Neural cell (in vitro differentiated cells): ENCODE data around the gene RBM20. TPM values are rescaled to one million over a fixed set of nuclear protein-coding genes. Genes with fewer than 3 reads are reported as not detected.

Source experiments
- H2AFZ ChIP-seq: fragments of 200-600, 300-800 bp; sonication (generic), shearing (Covaris generic); 2 replicates; pipeline ENCODE4 v1.6.0; 2014; ENCODE audit warnings: low read depth, mild to moderate bottlenecking, antibody characterized with exemption, low read length, moderate library complexity
- H3F3A ChIP-seq: fragments of 200-600 bp; shearing (Covaris generic); 2 replicates; pipeline ENCODE4 v1.6.1; 2016; ENCODE audit warnings: mild to moderate bottlenecking, moderate library complexity, mixed read lengths, antibody characterized with exemption, low read length; ENCODE audit not compliant: insufficient read depth, poor library complexity, severe bottlenecking
- H3K27ac ChIP-seq: fragments of 200-600, 300-800 bp; sonication (generic), shearing (Covaris generic); 2 replicates; pipeline ENCODE4 v1.5.1; 2014; ENCODE audit warnings: mild to moderate bottlenecking, low read length, moderate library complexity
- H3K27me3 ChIP-seq: fragments of 300-800, 200-600 bp; sonication (generic), shearing (Covaris generic); 2 replicates; pipeline ENCODE4 v1.6.0; 2014; ENCODE audit warnings: mild to moderate bottlenecking, low read depth, low read length, moderate library complexity; ENCODE audit not compliant: insufficient read depth
- H3K36me3 ChIP-seq: fragments of 300-800, 200-600 bp; sonication (generic), shearing (Covaris generic); 2 replicates; pipeline ENCODE4 v1.5.1; 2014; ENCODE audit warnings: mild to moderate bottlenecking, antibody characterized with exemption, low read length, moderate library complexity; ENCODE audit not compliant: insufficient read depth
- H3K4me2 ChIP-seq: fragments of 300-800, 200-600 bp; sonication (generic), shearing (Covaris generic); 2 replicates; pipeline ENCODE4 v1.6.0; 2014; ENCODE audit warnings: mild to moderate bottlenecking, low read length
- H3K4me3 ChIP-seq: fragments of 300-800, 200-600 bp; sonication (generic), shearing (Covaris generic); 2 replicates; pipeline ENCODE4 v1.5.1; 2014; ENCODE audit warnings: mild to moderate bottlenecking, low read length, moderate library complexity
- H3K79me2 ChIP-seq: fragments of 200-600 bp; shearing (Covaris generic); replicated peaks from 2 replicates; pipeline ENCODE4 v1.6.0; 2014; ENCODE audit warnings: mild to moderate bottlenecking, low read length, moderate library complexity; ENCODE audit not compliant: insufficient read depth
- H3K9ac ChIP-seq: fragments of 300-800, 200-600 bp; sonication (generic), shearing (Covaris generic); 2 replicates; pipeline ENCODE4 v1.6.1; 2016; ENCODE audit warnings: mild to moderate bottlenecking, low read length, mixed read lengths
- H3K9me2 ChIP-seq: fragments of 200-600 bp; shearing (Covaris generic); 2 replicates; pipeline ENCODE4 v1.6.1; 2016; ENCODE audit warnings: mild to moderate bottlenecking, low read length, mixed read lengths; ENCODE audit not compliant: insufficient read depth
- H3K9me3 ChIP-seq: fragments of 200-600, 300-800 bp; sonication (generic), shearing (Covaris generic); 2 replicates; pipeline ENCODE4 v1.6.1; 2016; ENCODE audit warnings: mild to moderate bottlenecking, mixed run types, low read length, moderate library complexity, mixed read lengths
- H4K20me1 ChIP-seq: fragments of 200-600 bp; shearing (Covaris generic); 2 replicates; pipeline ENCODE4 v1.6.1; 2016; ENCODE audit warnings: mild to moderate bottlenecking, mixed run types; ENCODE audit not compliant: insufficient read depth
- CTCF ChIP-seq: fragments of 450-650 bp; IDR thresholded peaks from 2 replicates; pipeline ENCODE4 v1.5.1; 2014; ENCODE audit warnings: antibody characterized with exemption, mild to moderate bottlenecking, moderate library complexity; ENCODE audit not compliant: poor library complexity, severe bottlenecking
- EP300 ChIP-seq: fragments of 450-650 bp; conservative IDR thresholded peaks from 2 replicates; pipeline ENCODE4 v1.6.1; 2014; ENCODE audit warnings: antibody characterized with exemption, mild to moderate bottlenecking, moderate library complexity; ENCODE audit not compliant: poor library complexity, severe bottlenecking
- EZH2 ChIP-seq: fragments of 200-600, 300-800 bp; shearing (Covaris generic), sonication (generic); IDR thresholded peaks from 2 replicates; pipeline ENCODE4 v1.6.1; 2014; ENCODE audit warnings: antibody characterized with exemption, low read length, borderline replicate concordance, mild to moderate bottlenecking; ENCODE audit not compliant: insufficient read depth, poor library complexity, severe bottlenecking
- MXI1 ChIP-seq: fragments of 450-650 bp; conservative IDR thresholded peaks from 2 replicates; pipeline ENCODE4 v1.6.1; 2014; ENCODE audit warnings: antibody characterized with exemption, mild to moderate bottlenecking; ENCODE audit not compliant: poor library complexity, severe bottlenecking
- POLR2AphosphoS5 ChIP-seq: IDR thresholded peaks from 2 replicates; pipeline ENCODE4 v1.6.1; 2012
- RAD21 ChIP-seq: fragments of 450-650 bp; conservative IDR thresholded peaks from 2 replicates; pipeline ENCODE4 v1.6.1; 2014; ENCODE audit warnings: antibody characterized with exemption, mild to moderate bottlenecking, moderate library complexity
- SMC3 ChIP-seq: fragments of 450-650 bp; conservative IDR thresholded peaks from 2 replicates; pipeline ENCODE4 v1.6.1; 2014; ENCODE audit warnings: antibody characterized with exemption, mild to moderate bottlenecking, moderate library complexity; ENCODE audit not compliant: poor library complexity
- TAF1 ChIP-seq: IDR thresholded peaks from 2 replicates; pipeline ENCODE4 v1.6.1; 2012; ENCODE audit warnings: low read depth
- polyA plus RNA-seq: library from polyadenylated mRNA; depleted of rRNA; stranded (reverse); fragments of >200 nt; gene quantifications from 2 replicates; pipeline ENCODE4 v1.2.3, GENCODE V29; 2014
- TF ChIP-seq, protein P1 (sequence below): IDR thresholded peaks from 2 replicates; pipeline ENCODE4 v1.6.1; 2012; ENCODE audit warnings: borderline replicate concordance

RBM20 gene
- polyA plus RNA-seq, 1 donor from 2014 or later: 0.07 TPM

DNA sequence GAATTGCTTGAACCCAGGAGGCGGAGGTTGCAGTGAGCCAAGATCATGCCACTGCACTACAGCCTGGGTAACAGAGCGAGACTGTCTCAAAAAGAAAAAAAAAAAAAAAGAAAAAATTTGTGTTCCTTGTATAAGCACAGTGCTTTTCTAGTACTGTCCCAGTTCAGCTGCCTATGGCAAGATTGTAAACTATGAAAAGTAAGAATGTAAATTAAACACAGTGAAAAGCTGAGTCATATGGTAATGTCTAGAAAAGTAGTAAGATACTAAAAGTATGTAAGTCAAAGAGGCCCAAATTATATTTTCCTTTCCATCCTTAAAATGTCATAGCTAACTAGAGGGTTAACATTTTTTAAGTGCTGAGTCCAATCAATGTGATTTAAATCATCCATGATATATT, 42.8 kb downstream of the RBM20 start:
- no peak overlapping the region for H3K4me3 ChIP-seq
- no peak overlapping the region for H2AFZ ChIP-seq
- no peaks in the 10 kb centered on the region for H4K20me1 ChIP-seq
- no peaks in the 10 kb centered on the region for H3K27me3 ChIP-seq
- TF ChIP-seq EP300: no peak
- TF ChIP-seq TAF1: no peak
- TF ChIP-seq RAD21: no peak
- no peak for TF ChIP-seq MXI1
- H3K4me2 ChIP-seq: no peak overlapping the region
- H3K9ac ChIP-seq: no peak overlapping the region
- H3K9me2 ChIP-seq: no peaks in the 10 kb centered on the region
- no peaks in the 10 kb centered on the region for H3F3A ChIP-seq
- H3K27ac ChIP-seq: no peak overlapping the region
- H3K9me3 ChIP-seq: no peaks in the 10 kb centered on the region
- no peaks in the 10 kb centered on the region for H3K79me2 ChIP-seq
- H3K36me3 ChIP-seq: no peaks in the 10 kb centered on the region

- H3K9me3 ChIP-seq: no peaks in the 10 kb centered on the region
- no peaks in the 10 kb centered on the region for H3K27me3 ChIP-seq
- no peaks in the 10 kb centered on the region for H3K79me2 ChIP-seq
- no peak overlapping the region for H3K4me3 ChIP-seq
- H3F3A ChIP-seq: no peaks in the 10 kb centered on the region
- no peak for TF ChIP-seq CTCF
- no peak for TF ChIP-seq POLR2AphosphoS5
- no peak for TF ChIP-seq MXI1
- TF ChIP-seq RAD21: no peak
- no peak for TF ChIP-seq EZH2
- no peak for TF ChIP-seq EP300
- TF ChIP-seq TAF1: no peak
- no peak for TF ChIP-seq SMC3
- TF ChIP-seq, protein P1, sequence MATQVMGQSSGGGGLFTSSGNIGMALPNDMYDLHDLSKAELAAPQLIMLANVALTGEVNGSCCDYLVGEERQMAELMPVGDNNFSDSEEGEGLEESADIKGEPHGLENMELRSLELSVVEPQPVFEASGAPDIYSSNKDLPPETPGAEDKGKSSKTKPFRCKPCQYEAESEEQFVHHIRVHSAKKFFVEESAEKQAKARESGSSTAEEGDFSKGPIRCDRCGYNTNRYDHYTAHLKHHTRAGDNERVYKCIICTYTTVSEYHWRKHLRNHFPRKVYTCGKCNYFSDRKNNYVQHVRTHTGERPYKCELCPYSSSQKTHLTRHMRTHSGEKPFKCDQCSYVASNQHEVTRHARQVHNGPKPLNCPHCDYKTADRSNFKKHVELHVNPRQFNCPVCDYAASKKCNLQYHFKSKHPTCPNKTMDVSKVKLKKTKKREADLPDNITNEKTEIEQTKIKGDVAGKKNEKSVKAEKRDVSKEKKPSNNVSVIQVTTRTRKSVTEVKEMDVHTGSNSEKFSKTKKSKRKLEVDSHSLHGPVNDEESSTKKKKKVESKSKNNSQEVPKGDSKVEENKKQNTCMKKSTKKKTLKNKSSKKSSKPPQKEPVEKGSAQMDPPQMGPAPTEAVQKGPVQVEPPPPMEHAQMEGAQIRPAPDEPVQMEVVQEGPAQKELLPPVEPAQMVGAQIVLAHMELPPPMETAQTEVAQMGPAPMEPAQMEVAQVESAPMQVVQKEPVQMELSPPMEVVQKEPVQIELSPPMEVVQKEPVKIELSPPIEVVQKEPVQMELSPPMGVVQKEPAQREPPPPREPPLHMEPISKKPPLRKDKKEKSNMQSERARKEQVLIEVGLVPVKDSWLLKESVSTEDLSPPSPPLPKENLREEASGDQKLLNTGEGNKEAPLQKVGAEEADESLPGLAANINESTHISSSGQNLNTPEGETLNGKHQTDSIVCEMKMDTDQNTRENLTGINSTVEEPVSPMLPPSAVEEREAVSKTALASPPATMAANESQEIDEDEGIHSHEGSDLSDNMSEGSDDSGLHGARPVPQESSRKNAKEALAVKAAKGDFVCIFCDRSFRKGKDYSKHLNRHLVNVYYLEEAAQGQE: no peak
- H3K9ac ChIP-seq: no peak overlapping the region
- H3K4me2 ChIP-seq: no peak overlapping the region
- H3K36me3 ChIP-seq: no peaks in the 10 kb centered on the region
- no peak overlapping the region for H3K27ac ChIP-seq
- no peaks in the 10 kb centered on the region for H4K20me1 ChIP-seq
- H2AFZ ChIP-seq: no peak overlapping the region
- H3K9me2 ChIP-seq: no peaks in the 10 kb centered on the region
Observed at GRCh38 chr10:110687400-110687799, 43.3 kb downstream of the RBM20 start.

DNA sequence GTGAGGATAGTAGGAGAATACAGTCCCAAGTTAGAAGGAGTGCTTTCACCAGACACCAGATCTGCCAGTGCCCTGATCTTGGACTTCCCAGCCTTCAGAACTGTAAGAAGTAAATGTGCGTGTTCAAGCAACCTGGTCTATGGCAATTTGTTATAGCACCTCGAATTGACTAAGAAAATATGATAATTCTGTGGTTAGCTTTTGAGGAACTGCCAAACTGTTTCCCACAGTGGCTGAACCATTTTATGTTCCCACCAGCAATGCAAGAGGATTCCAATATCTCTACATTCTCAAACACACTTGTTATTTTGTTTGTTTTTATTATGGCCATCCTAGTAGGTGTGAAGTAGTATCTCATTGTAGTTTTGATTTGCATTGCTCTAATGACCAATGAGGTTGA, 47.0 kb downstream of the RBM20 start:
- no peaks in the 10 kb centered on the region for H4K20me1 ChIP-seq

More for the DNA sequence above, 47.0 kb downstream of the RBM20 start:
- no peaks in the 10 kb centered on the region for H3K36me3 ChIP-seq
- no peaks in the 10 kb centered on the region for H3K27me3 ChIP-seq
- no peak overlapping the region for H3K27ac ChIP-seq
- H3K4me2 ChIP-seq: no peak overlapping the region
- TF ChIP-seq SMC3 (no peak), MXI1 (no peak), EZH2 (no peak), TAF1 (no peak), RAD21 (no peak), EP300 (no peak), CTCF (no peak), POLR2AphosphoS5 (no peak)
- TF ChIP-seq, protein P1: no peak
- H3F3A ChIP-seq: no peaks in the 10 kb centered on the region
- H3K79me2 ChIP-seq: no peaks in the 10 kb centered on the region
- no peak overlapping the region for H3K4me3 ChIP-seq
- no peak overlapping the region for H3K9ac ChIP-seq
- H2AFZ ChIP-seq: no peak overlapping the region
- no peaks in the 10 kb centered on the region for H3K9me2 ChIP-seq
- H3K9me3 ChIP-seq: no peaks in the 10 kb centered on the region
